Measurements from ENCODE around the gene FRA10AC1.
A peak's percentile ranks its signal among the peaks of the same experiment; 100 is the strongest.
"Not testable (repeated sequence)": the region's sequence is repeated elsewhere in the genome, so short reads cannot be mapped to it uniquely, and the experiment has no call there.

FRA10AC1 gene

GRCh38 chr10:93703066-93703465 is 674 bp upstream of the FRA10AC1 start:
- Histone ChIP-seq H3K4me3 (ENCODE audit: low read depth, low read length) (peak overlapping the region; percentile 83), H3K27ac (peak overlapping the region; percentile 53), H3K36me3 (replicated peaks) (no peaks in the 10 kb centered on the region), H3K27me3 (replicated peaks) (no peaks in the 10 kb centered on the region)
- in situ Hi-C loops (cut with HindIII; ENCODE audit: low pct_ligation_motif_present, low sequenced_read_pairs) = no loop called here
- DNase-seq = no peak
- TF ChIP-seq CTCF (IDR thresholded peaks at IDR 0.05; ENCODE audit: low read depth, low read length, missing control alignments) = no peak

DNA sequence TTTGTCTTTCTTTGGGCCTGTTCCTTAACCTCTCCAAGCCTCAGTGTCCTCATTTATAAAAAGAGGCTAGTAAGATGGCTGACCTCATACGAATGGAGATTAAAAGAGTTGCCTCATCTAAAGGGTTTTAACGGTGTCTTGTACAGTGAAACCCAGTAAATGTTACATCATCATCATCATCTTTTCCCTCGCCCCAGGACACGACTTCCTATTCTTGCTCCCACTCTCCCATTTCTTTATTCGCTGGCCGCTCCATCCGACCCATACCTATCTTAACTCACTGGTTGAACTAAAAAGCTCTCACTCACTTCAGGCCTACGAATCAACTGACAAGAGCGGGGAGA is 554 bp downstream of the FRA10AC1 start:
- Histone ChIP-seq H3K27me3 (replicated peaks) (no peaks in the 10 kb centered on the region), H3K36me3 (replicated peaks) (peaks cover 2% of the 10 kb centered on the region), H3K27ac (peak overlapping the region; percentile 53), H3K4me3 (ENCODE audit: low read depth, low read length) (peak overlapping the region; percentile 83)
- peak; percentile 17 for DNase-seq
- in situ Hi-C loops (cut with HindIII; ENCODE audit: low pct_ligation_motif_present, low sequenced_read_pairs) = no loop called here
- no peak for TF ChIP-seq CTCF (IDR thresholded peaks at IDR 0.05; ENCODE audit: low read depth, low read length, missing control alignments)

- peaks cover 9% of the 10 kb centered on the region for H3K36me3 ChIP-seq (replicated peaks)
Measured at GRCh38 chr10:93697207-93697606, 5.2 kb downstream of the FRA10AC1 start.

GRCh38 chr10:93696582-93696981 is 5.8 kb downstream of the FRA10AC1 start:
- H3K27me3 ChIP-seq (replicated peaks); in situ Hi-C loops (cut with HindIII; ENCODE audit: low pct_ligation_motif_present, low sequenced_read_pairs); DNase-seq; H3K4me3 ChIP-seq (ENCODE audit: low read depth, low read length); H3K27ac ChIP-seq: not testable (repeated sequence)
- peaks cover 10% of the 10 kb centered on the region for H3K36me3 ChIP-seq (replicated peaks)

More at GRCh38 chr10:93697207-93697606, 5.2 kb downstream of the FRA10AC1 start:
- no peaks in the 10 kb centered on the region for H3K27me3 ChIP-seq (replicated peaks)
- in situ Hi-C loops (cut with HindIII; ENCODE audit: low pct_ligation_motif_present, low sequenced_read_pairs) = no loop called here
- no peak overlapping the region for H3K4me3 ChIP-seq (ENCODE audit: low read depth, low read length)
- DNase-seq = no peak
- H3K27ac ChIP-seq = no peak overlapping the region
- peak; percentile 7 for TF ChIP-seq CTCF (IDR thresholded peaks at IDR 0.05; ENCODE audit: low read depth, low read length, missing control alignments)

DNA sequence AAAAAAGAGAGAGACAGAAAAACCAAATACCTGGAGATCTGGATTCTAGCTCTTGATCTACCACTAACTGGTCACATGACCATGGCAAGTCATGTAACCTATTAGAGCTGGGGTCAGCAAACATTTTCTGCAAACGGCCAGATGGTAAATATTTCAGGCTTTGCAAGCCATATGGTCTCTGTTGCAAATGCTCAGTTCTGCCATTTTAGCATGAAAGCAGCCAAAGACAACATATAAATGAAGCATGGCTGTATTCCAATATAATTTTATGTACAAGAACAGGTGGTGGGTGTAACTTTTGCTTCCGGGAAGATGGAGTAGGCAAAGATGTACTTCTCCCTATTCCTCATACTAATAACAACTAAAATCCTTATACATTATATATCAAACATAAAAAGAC is 6.7 kb downstream of the FRA10AC1 start:
- TF ChIP-seq CTCF (IDR thresholded peaks at IDR 0.05; ENCODE audit: low read depth, low read length, missing control alignments) = no peak
- Histone ChIP-seq H3K27ac (no peak overlapping the region), H3K4me3 (ENCODE audit: low read depth, low read length) (no peak overlapping the region), H3K27me3 (replicated peaks) (no peaks in the 10 kb centered on the region), H3K36me3 (replicated peaks) (peaks cover 11% of the 10 kb centered on the region)
- in situ Hi-C loops (cut with HindIII; ENCODE audit: low pct_ligation_motif_present, low sequenced_read_pairs) = no loop called here
- DNase-seq = no peak

GRCh38 chr10:93687737-93688136 is 14.7 kb downstream of the FRA10AC1 start:
- H3K4me3 ChIP-seq (ENCODE audit: low read depth, low read length) = no peak overlapping the region
- no peaks in the 10 kb centered on the region for H3K27me3 ChIP-seq (replicated peaks)
- DNase-seq = no peak
- no peak overlapping the region for H3K27ac ChIP-seq
- H3K36me3 ChIP-seq (replicated peaks) = peaks cover 4% of the 10 kb centered on the region
- in situ Hi-C loops (cut with HindIII; ENCODE audit: low pct_ligation_motif_present, low sequenced_read_pairs) = no loop called here
- TF ChIP-seq CTCF (IDR thresholded peaks at IDR 0.05; ENCODE audit: low read depth, low read length, missing control alignments) = no peak
